DMS114 treated with DMSO at 0.1 percent for 48 hours (cell line): ENCODE results near the gene QSOX2.
A peak's percentile ranks its signal among the peaks of the same experiment; 100 is the strongest.

Source experiments
- DNase-seq: peaks from one replicate; lab custom pipeline; 2025; ENCODE audit not compliant: unreplicated experiment; lab: John Stamatoyannopoulos, UW

The QSOX2 gene

DNA sequence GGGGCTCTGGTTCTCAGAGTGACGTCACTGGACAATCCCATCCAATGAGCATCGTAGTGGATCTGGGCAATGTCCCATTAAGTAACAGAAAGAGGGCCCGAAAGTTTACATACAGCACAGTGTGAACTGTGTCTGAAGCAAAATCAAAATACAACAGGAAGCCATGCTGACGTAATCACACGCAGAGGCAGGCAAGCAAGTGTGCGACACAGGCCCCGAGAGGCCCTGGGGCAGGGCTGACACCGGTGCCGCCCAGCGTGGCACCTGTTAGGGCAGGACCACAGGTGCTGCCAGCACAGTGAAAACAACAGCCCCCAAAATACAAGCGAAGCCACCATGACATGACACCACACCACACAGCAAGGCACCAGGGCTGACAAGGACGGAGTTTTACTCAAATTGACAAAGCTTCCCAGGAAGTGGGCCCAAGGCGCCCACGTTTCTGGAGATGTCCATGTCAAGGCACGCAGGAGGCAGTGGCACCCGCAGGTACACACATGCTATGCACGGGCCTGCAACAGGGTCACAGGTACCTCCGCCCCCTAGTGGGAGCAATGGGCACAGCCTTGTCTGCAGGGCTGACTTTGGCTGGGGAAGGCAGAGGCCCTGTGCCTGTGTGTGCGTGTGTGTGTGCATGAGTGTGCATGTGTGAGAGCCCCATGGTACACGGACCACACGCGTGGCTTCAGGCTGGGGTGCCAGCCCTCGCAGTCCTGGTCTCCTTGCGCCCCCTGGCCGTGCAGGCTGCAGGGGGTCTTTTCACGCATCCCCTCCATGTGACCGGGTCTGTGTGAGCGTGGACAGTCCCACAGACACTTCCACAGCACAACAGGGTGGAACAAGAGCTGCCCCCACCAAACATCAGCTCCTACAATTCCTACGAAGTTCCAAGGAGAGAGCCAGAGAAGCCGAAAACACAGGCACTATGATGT is 19.6 kb downstream of the QSOX2 start:
- peak; percentile 10 for DNase-seq

DNA sequence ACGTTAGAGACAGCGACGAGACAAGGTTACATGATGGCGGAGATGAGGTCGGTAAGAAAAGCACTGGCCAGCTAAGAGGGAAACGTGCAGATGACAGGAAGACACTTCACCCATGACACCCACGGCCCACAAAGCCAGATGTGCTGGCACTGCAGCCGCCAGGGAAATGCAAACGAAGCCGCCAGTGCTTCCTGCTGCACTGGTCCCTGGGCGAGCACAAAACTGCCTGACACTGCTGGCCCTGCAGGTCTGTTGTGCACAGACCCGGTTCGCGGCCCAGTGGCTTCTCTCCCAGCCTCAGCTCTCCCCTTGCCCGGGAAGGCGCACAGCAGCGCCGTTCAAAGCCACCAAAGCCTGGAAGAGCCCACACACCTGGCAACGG is 20.3 kb downstream of the QSOX2 start:
- DNase-seq, result no peak

DNA sequence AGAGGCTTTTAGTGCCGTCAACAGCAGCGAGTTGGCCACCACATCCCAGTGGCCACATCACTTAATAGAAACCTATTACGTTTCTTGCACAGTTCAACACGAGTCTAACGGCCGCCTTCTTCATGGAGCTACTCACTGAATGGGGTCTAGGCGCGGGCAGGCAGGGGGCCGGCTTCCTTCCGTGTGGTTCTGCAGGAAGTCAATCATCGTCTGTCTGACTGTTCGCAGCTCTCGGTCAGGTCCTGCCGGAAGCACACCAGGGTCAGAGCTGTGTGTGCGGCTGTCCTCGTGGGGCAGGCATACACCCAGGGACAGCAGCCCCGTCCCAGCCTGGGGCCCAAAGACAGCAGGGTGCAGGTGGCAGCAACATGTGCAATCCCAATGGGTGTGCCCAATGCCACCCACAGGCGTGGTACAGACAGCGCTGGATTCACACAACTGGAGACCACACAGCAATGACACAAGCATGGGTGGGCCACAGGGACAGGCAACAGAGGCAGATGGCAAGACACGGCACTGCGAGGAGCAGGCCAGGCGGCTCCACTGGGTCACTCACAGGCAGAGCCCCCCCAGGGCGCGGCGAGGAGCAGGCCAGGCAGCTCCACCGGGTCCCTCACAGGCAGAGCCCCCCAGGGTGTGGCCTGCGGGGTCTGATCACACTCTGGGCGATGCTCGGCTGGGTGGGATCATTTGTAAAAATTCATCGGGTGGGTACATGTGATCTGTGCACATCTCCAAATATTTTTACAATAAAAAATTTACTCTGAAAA is 21.6 kb downstream of the QSOX2 start:
- DNase-seq, result no peak

DNA sequence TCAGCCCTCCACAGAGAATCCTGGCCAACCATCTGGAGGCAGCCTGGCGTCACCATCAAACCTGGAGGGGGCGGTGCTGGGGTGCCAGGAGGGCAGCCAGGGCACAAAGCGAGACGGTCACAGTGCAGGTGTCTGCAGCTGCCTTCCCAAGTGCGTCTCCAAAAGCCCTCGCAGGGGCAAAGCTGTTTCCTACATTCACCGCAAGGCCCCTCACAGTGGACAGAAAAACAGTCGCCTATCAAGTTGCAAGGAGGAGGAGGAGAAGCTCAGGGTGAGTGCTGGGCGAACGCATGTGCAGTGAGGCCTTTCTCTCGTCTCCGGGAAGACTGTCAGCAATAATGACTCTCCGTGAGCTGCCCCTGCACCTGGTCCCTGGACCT is 22.7 kb downstream of the QSOX2 start:
- no peak for DNase-seq

DNA sequence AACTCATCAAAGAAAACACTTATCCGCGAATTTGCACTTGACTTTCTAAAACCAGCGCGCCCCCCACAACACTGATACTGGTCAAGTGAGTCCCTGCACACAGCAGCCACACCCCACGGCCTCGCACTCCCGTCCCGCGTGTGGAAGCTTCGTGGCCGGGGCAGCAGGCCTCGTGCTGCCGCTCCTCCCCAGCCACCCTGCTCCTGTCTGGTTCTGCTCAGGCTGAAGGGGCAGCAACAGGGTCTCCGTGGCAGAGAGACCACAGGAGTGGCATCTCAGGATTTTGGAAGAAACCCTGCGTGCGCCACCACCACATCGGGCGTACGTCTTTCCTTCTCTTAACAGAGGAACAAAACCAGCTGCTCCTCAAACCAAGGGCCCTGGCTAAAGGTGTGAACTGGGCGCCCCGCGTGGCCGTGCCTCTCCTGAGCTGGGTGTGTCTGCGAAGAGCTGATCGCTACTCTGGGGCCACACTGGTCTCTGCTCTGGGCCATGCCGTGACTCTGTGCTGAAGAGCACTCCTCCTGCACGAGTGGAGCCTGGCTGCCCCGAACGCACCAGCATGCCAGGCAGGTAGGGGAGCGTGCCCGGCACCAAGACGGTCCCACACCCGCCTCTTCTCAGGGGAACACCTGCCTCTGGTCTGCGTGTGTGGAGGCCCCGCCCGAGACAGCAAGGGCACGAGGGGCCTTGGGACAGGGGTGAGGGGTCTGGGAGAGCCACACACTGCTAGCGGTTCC is 23.3 kb downstream of the QSOX2 start:
- no peak for DNase-seq

DNA sequence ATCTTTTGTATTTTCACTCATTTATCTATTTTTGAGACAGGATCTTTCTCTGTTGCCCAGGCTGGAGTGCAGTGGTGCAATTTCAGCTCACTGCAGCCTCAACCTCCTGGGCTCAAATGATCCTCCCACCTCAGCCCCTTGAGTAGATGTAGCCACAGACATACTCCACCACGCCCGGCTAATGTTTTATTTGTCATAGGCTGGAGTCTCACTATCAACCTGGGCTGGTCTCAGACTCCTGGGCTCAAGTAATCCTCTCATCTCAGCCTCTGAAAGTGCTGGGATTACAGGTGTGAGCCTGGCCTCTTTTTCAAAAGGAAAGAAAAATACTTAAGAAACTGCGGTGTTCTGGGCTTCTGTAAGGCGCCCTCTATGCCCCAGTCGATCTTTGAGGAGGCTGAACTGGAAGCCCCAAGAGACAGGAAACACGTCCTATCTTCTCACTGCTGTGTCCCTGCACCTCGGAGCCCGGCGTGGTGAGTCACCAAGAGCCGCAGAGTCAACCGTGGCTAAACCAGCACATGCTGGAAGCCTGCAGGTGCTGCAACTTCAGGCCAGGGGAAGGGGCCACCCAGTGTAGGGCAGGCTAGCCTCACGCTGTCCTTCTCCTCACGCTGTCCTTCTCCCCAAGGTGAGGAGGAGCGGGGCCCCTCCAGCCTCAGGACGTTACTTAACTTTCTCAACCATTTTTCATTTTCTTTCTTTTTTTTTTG is 25.4 kb downstream of the QSOX2 start:
- no peak for DNase-seq

DNA sequence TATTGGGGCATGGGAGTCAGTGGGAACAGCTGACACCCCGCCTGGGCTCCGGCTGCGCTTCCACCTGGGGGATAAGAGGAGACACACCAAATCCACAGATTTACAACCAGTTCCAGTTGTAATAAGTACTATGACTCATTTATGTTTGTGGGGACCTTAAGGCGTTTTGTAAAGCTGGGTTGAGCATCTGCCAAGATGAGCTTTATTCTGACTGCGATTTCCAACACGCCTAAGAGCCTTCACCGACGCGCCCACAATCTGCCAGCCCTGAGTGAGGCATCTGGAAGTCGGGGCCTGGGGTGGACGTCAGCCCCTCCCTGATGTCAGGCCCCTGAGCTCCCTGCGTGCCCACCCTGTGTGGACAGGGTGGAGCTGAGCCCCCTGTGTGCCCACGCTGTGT is 26.3 kb downstream of the QSOX2 start:
- no peak for DNase-seq

DNA sequence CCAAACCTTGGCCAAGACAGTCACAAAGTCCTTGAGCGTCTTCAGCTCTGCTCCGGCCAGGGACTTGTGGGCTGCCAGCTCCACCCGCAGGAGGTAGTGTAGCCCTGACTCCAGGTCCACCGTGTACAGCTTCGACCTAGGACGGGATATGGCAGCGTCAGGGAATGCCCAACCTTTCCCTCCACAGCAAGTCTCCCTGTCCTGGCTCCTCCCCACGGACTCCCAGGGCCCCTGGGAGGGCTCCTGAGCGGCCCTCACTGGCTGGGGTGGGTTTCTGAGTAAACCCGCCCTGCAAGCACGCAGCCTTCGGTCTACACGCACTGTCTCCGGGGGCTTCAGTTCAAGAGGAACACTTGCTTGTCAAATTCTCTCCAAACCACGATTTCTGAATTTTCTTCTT is 26.9 kb downstream of the QSOX2 start:
- no peak for DNase-seq

DNA sequence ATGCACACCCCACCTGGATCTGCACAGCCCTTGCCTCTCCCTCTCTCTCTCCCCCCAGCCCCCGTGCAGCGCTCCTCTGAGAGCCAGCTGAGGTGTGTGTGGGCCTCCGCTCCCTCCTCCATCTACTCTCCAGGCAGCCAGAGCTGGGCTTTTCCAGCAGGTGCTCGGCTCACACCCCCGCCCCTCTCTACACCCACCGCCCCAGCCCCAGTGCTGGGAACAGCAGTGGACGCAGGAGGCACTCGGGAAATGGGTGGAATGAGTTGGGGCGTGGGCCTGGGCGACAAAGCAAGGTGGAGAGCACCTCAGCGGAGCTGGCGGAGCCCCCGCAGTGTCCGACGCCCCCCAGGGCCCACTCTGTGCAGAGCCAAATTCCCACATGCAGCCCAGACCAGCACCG is 27.3 kb downstream of the QSOX2 start:
- DNase-seq, result no peak

DNA sequence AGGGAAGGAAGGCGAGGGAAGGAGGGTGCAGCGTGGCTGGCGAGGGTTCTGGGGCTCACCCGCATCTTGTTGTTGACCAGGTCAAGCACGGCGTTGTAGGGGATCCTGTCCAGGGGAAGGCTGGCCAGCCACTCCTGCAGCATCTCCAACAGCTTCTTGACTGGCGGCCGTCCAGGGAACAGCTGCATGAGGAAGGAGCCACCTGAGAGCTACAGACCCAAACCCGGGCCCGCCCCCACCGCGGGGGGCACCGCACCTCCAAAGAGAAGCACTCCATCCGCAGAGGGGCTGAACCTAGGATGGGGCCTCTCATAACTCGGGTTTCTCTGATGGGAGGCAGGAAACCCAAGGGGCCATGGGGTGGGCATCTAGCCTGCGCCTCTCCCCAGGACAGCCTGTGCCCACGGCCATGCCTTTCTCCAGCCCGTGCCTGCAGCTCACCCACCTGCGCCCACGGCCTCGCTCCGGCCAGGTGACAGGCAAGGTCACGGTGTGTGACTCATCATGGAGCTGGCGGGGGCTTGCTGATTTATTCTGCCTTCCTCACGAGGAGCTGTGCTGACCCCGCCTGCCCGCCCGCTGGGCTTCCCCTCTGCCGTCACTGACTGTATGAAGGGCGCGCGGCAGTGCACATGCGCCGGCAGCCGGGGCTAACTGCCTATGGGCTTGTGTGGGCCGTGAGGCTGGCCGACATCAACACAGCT is 28.9 kb downstream of the QSOX2 start:
- DNase-seq, result no peak

DNA sequence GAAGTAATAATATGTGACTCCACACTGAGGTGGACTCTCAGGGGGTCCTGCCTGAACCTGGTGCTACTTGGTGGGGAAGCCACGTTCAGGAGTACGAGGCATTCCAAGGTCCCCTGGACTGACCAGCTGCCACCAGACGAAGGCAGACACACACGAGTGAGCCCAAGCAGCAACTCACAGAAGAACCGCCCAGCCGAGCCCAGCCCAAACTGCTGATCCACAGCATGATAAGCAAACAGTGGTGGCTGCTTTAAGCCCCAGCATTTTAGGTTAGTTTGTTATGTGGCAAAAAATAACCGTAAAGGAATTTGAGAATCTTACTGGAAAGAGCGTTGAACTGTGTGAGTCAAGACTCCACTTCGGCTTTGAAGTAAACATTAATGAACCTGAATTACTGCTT is 31.9 kb downstream of the QSOX2 start:
- DNase-seq, result no peak

DNA sequence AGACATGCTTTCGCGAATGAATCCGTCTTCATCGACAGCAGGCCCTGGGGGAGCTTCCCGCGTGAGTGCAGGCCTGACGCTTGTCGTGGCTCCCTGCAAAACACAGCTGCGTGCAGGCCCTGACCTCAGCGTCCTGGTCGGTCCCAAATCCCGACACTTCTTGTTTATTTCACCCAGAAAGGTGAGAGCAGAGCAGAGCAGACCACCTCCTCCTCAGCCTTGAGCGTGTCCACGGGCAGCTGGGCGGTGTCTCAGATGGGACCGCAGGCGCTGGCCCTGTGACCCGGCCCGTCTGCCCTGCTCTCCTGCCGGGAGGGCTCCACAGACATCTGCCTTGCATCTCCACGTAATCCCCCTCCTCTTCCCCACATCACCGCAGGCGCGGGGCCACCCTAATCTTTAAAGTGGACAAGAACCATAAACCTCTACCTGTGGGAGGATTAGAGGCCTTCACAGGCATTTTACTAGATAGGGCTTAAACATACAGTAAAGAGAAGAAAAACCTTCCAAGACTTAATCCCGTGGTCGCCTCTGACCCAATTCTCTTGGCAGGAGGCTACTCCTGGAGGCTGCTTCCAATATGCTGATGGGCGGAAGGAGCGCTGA is 33.2 kb downstream of the QSOX2 start:
- DNase-seq, result no peak

DNA sequence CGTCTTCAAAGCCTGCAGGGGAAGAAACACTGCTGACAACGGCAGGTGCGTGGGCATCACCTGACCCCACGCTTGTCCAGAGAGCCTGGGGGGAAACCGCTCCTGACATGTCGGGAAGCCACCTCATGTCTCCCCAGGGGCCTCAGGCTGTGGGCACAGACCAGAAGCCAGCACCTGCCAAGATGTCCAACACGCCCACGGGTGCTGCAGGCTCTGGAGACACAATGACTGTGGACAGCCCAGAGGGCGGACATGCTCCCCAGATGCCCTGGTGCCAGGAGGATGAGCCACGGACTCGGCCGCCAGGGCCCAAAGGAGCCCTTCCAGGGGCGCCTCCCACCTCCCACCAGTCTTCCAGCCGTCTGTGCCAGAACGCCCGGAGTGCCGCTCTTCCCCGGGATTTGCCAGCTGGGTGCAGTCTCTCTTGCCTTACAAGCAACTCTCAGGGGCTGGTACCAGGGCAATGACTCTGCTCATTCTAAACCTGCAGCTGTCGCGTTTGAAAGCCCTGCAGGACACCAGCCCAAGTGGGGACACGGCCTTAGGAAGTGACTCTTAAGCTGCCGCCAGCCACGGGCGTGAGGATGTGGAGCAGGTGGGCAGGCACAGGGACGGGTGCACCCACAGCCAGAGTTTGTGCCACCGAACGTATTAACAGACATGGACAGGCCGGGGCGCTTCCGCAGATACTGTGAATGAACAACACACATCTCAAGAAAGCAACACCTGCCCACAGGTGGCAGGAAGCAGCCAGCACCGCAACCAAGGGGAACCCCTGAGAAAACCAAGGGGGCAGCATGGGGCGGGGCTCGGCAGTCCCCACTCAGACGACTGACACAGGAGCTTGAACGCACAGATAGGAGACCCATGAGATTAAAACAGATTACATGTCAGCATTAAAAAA is 33.9 kb downstream of the QSOX2 start:
- no peak for DNase-seq

DNA sequence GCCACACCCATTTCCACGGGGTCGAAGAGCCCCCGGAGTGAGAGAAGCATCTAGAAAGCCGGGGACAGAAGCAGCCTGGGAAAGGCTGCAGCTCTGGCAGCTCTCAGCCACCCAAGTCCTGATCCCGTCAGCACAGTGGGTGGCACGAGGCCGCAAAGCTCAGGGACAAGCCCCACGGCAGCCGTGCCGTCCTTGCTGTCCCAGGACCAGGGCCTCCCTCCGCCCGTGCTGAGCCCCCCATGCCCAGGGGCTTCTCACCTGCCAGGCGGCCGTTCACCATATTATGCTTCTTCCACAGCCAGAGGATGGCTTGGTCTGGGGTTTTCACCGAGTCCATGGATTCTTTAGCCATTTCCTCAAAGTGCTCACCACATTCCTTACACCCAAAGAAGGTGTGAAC is 34.6 kb downstream of the QSOX2 start:
- DNase-seq, result no peak

DNA sequence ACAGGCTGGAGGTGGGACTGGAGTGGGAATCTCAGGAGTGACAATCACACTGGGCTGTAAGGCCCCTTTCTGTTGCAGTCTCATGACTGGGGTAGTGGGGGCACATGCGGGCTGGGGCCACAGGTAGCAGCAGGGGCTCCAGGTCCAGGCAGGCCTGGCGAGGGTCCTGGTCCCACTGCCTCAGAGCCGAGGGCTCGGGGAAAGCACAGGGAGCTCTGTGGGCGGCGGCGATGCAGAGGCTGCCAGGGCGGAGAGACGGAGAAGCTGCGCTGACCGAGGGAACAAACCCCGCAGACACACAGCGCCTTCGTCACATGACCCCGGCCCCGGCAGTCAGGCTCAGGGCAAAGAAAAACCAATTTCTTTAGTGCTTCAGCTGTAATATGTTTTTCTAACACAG is 35.3 kb downstream of the QSOX2 start:
- no peak for DNase-seq

DNA sequence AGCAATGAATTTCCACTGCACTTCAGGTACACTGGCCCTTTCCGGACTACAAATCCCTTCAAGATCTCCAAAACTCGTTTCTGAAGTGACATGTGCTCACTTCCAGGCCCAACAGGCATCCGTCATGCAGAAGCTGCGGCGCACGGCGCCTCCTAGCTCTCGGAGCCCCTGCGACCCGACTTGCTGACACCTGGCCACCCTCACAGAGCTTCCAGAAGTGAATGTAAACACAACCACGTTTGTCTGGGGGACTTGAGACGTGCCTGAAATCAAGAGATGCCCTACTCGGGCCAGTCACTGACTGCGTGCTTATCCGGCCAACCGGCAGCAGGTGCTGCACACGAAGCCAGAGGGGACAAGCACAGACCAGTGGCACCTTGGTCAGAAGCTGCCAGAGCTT is 35.8 kb downstream of the QSOX2 start:
- DNase-seq, result no peak

DNA sequence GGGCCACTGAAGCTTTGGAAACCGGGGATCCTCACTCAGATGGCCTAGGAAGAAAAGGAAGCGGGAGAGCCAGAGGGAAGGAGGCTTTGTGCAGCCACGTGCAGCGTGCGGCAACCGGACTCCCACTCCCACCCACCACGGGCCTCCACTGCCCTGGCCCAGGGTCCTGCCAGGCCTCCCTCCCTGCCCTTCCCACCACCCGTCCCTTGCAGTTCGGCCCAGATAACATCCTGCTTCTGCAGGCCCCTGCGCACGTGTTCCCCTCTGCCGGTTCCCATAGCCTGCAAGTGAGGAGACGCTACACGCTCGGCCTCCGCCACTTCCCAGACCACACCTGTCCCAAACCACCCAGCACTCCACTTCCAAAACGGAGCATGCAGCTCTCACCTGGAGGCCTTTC is 36.4 kb downstream of the QSOX2 start:
- DNase-seq, result no peak

DNA sequence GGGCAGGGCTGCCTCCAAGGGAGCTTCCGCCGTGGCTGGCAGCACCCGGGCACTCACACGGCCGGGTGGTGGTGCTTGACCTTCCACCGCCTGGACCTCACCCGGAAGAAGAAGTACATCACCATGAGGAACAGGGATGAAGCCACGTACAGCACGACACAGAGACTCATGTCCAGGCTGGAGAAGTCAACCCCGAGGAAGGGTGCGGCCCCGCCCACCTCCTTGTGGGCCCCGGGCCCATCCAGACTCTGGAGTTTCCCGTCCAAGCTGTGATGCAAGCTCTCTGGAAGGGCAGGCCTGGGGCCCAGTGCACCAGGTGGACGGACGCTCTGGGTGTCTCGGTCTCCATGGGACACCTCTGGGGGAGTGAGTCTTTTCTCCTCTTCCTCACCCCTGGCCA is 36.9 kb downstream of the QSOX2 start:
- no peak for DNase-seq

DNA sequence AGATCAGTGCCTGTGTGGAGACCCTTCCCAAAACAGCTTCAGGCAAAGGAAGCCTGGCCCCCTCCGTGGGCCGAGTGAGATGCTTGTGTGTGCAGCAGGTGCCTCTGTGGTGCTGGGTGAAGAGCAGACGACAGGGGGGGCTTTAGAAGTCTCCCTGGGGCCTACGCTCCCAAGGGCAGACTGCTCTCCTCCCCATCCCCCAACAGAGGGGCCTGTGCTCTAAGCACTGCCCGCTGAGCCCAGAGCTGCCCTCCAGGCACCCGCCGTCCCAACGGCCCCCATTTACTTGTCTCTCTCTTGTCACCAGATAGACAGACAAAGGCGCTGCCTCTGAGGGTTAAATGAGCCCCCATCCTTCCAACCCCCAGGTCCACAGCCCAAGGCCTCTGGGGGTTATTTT is 38.0 kb downstream of the QSOX2 start:
- no peak for DNase-seq
